GM23248 (cell line): Measurements from ENCODE around the gene CA5A. TPM values are rescaled to one million over a fixed set of nuclear protein-coding genes. Genes with fewer than 3 reads are reported as not detected.

Experiments
- DNase-seq: peaks from one replicate; pipeline ENCODE4 v3.0.0-alpha.2; 2015
- H2AFZ ChIP-seq: fragments of 200-600 bp; sonication (generic); 2 replicates; pipeline ENCODE4 v1.6.1; 2016; ENCODE audit warnings: antibody characterized with exemption
- H3F3A ChIP-seq: fragments of 200-600 bp; sonication (generic); 2 replicates; pipeline ENCODE4 v1.6.1; 2016; ENCODE audit warnings: mild to moderate bottlenecking, antibody characterized with exemption, mixed run types; ENCODE audit not compliant: insufficient read depth
- H3K27ac ChIP-seq: fragments of 200-600 bp; sonication (generic); 2 replicates; pipeline ENCODE4 v1.5.1; 2016; ENCODE audit warnings: mild to moderate bottlenecking
- H3K27me3 ChIP-seq: fragments of 200-600 bp; sonication (generic); replicated peaks from 2 replicates; pipeline ENCODE4 v1.6.1; 2016; ENCODE audit warnings: mild to moderate bottlenecking; ENCODE audit not compliant: insufficient read depth
- H3K36me3 ChIP-seq: fragments of 200-600 bp; sonication (generic); 2 replicates; pipeline ENCODE4 v1.6.1; 2016; ENCODE audit warnings: low read depth, mild to moderate bottlenecking
- H3K4me1 ChIP-seq: fragments of 200-600 bp; sonication (generic); 2 replicates; pipeline ENCODE4 v1.6.1; 2016; ENCODE audit warnings: mild to moderate bottlenecking; ENCODE audit not compliant: insufficient read depth
- H3K4me2 ChIP-seq: fragments of 200-600 bp; sonication (generic); one replicate; pipeline ENCODE4 v1.6.1; 2016; ENCODE audit warnings: mild to moderate bottlenecking; ENCODE audit not compliant: unreplicated experiment
- H3K4me3 ChIP-seq: fragments of 200-600 bp; sonication (generic); 2 replicates; pipeline ENCODE4 v1.5.1; 2016; ENCODE audit warnings: mild to moderate bottlenecking
- H3K79me2 ChIP-seq: fragments of 200-600 bp; sonication (generic); 2 replicates; pipeline ENCODE4 v1.6.1; 2016; ENCODE audit warnings: mild to moderate bottlenecking; ENCODE audit not compliant: insufficient read depth
- H3K9ac ChIP-seq: fragments of 200-600 bp; sonication (generic); 2 replicates; pipeline ENCODE4 v1.6.1; 2016; ENCODE audit warnings: mild to moderate bottlenecking
- H3K9me2 ChIP-seq: fragments of 200-600 bp; sonication (generic); 2 replicates; pipeline ENCODE4 v1.6.1; 2016; ENCODE audit warnings: mixed run types, mild to moderate bottlenecking, moderate library complexity; ENCODE audit not compliant: insufficient read depth
- H3K9me3 ChIP-seq: fragments of 200-600 bp; sonication (generic); one replicate; pipeline ENCODE4 v1.6.1; 2017; ENCODE audit warnings: low read depth
- H4K20me1 ChIP-seq: fragments of 200-600 bp; sonication (generic); 2 replicates; pipeline ENCODE4 v1.6.0; 2016; ENCODE audit not compliant: insufficient read depth
- EZH2 ChIP-seq: fragments of 200-600 bp; sonication (generic); IDR thresholded peaks from 2 replicates; pipeline ENCODE4 v1.6.1; 2018; ENCODE audit warnings: antibody characterized with exemption, mild to moderate bottlenecking; ENCODE audit not compliant: insufficient read depth, poor library complexity, severe bottlenecking
- EZH2phosphoT487 ChIP-seq: fragments of 200-600 bp; sonication (generic); IDR thresholded peaks from 2 replicates; pipeline ENCODE4 v1.6.1; 2018; ENCODE audit warnings: antibody characterized with exemption, moderate library complexity, mild to moderate bottlenecking, low read depth; ENCODE audit not compliant: insufficient read depth
- WGBS, 2 experiments: methylation state at CpG; one replicate each; pipeline ENCODE4 v1.1.6; 2015 to 2017; ENCODE audit warnings: low lambda C conversion rate in 2 of 2, low coverage in 1 of 2; ENCODE audit errors: missing lambda C conversion rate in 2 of 2; 5-methylcytosine and 5-hydroxymethylcytosine counted together
- in situ Hi-C: fragments of 300-500 bp; cut with MboI; formaldehyde crosslinking; loops from 2 replicates; pipeline ENCODE4 v1.15.0; 2020
- polyA plus RNA-seq: library from polyadenylated mRNA; unstranded; fragments of >200 nt; fragmentation: Nextera tagmentation; extraction: Ambion mirVana; gene quantifications from 2 replicates; pipeline ENCODE4 v1.2.1, GENCODE V29; 2016
- small RNA-seq: library from RNA; depleted of rRNA; stranded (forward); fragments of <200 nt; gene quantifications from one replicate; pipeline ENCODE3, GENCODE V24; 2014; ENCODE audit warnings: low read depth, low replicate concordance
- total RNA-seq: library from RNA; depleted of rRNA; stranded (reverse); fragments of >200 nt; shearing (Covaris generic); gene quantifications from 2 replicates; pipeline ENCODE4 v1.2.3, GENCODE V29; 2014; rRNA removed

Gene CA5A
- total and polyA plus RNA-seq, 2 experiments from 2014 or later: not detected

DNA sequence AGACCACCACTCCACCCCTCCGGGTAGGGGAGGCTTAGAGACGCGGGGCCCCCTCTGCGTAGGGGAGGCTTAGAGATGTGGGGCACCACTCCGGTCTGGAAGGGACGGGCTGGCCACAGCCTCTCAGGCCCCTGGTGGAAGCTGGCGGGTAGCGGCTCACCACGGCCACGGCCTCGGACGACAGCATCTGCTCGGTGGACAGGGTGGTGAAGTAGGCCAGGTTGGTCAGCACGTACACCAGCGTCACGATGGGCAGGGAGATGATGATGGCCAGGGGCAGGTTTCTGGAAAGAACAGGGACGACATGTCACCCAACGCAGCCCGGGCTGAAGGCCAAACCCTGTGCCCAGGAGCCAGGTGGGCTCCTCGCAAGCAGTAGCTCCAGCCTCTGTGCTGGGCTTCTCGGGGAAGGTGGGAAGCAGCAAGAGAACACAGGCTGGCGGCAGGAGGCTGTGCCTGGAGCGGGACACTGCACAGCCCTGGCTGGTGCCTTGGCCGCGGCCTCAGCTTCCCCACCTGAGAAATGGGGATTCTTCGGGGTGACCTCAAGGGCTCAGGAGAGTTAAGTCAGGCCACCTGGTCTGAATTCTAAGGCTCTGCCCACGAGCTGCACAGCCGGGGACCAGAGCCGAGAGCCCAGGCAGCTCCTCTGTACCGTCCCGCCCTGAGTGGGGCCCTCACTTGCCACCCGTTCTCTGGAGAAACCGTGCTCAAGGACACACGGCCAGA is 96.6 kb downstream of the CA5A start:
- H3K36me3 ChIP-seq: peaks cover 52% of the 10 kb centered on the region; the same call in 1 of the 2 replicates
- no peaks in the 10 kb centered on the region for H4K20me1 ChIP-seq
- TF ChIP-seq EZH2phosphoT487: no peak
- TF ChIP-seq EZH2: no peak
- no peaks in the 10 kb centered on the region for H3K4me1 ChIP-seq
- no peaks in the 10 kb centered on the region for H3K9me2 ChIP-seq
- peaks cover 41% of the 10 kb centered on the region for H3K79me2 ChIP-seq
- in situ Hi-C loops: no loop called here
- no peaks in the 10 kb centered on the region for H3F3A ChIP-seq
- whole genome bisulfite sequencing, 2 experiments: 96 to 98% methylated on average over 30 to 34 of the region's 34 CpGs
- no peak for DNase-seq
- H3K4me2 ChIP-seq: no peak overlapping the region
- H3K9me3 ChIP-seq: no peaks in the 10 kb centered on the region
- H3K9ac ChIP-seq: no peak overlapping the region
- no peak overlapping the region for H3K27ac ChIP-seq
- H3K27me3 ChIP-seq: no peaks in the 10 kb centered on the region
- H3K4me3 ChIP-seq: no peak overlapping the region
- no peak overlapping the region for H2AFZ ChIP-seq

GRCh38 chr16:87838643-87839541 is 97.4 kb downstream of the CA5A start:
- H3K79me2 ChIP-seq: peaks cover 33% of the 10 kb centered on the region
- no peaks in the 10 kb centered on the region for H3K9me2 ChIP-seq
- peaks cover 58% of the 10 kb centered on the region; the same call in 1 of the 2 replicates for H3K36me3 ChIP-seq
- no peak for DNase-seq
- no peaks in the 10 kb centered on the region for H3F3A ChIP-seq
- TF ChIP-seq EZH2 (no peak), EZH2phosphoT487 (no peak)
- H4K20me1 ChIP-seq: no peaks in the 10 kb centered on the region
- 98% methylated on average over 25 to 27 of the region's 27 CpGs for WGBS, 2 experiments
- no peak overlapping the region for H3K27ac ChIP-seq
- H3K27me3 ChIP-seq: no peaks in the 10 kb centered on the region
- H3K4me1 ChIP-seq: no peaks in the 10 kb centered on the region
- no peaks in the 10 kb centered on the region for H3K9me3 ChIP-seq
- in situ Hi-C loops: no loop called here
- H3K9ac ChIP-seq: no peak overlapping the region
- H2AFZ ChIP-seq: no peak overlapping the region
- no peak overlapping the region for H3K4me2 ChIP-seq
- no peak overlapping the region for H3K4me3 ChIP-seq

Small RNAs within 50 kb of the gene (small RNA-seq; reads per million reads assigned to genes)
- not detected for gene AC127455.1

Other genes with a start within 250 kb of the CA5A start
- 9.4 and 19.6 TPM in 2 replicates for gene KLHDC4, start 170.5 kb downstream of the CA5A start, total RNA-seq
- gene KLHDC4, start 170.5 kb downstream of the CA5A start, polyA plus RNA-seq: 8.8 and 12.3 TPM in 2 replicates
- 79.0 and 99.5 TPM in 2 replicates for gene SLC7A5, start 67.0 kb downstream of the CA5A start, total RNA-seq
- gene SLC7A5, start 67.0 kb downstream of the CA5A start, polyA plus RNA-seq: 69.0 and 69.9 TPM in 2 replicates
- gene BANP, start 14.9 kb upstream of the CA5A start, total RNA-seq: 14.3 and 14.8 TPM in 2 replicates
- gene BANP, start 14.9 kb upstream of the CA5A start, polyA plus RNA-seq: 14.8 and 15.9 TPM in 2 replicates